ENCODE data around the gene CPLANE2. TPM values are rescaled to one million over a fixed set of nuclear protein-coding genes. Genes with fewer than 3 reads are reported as not detected.
"Not testable (repeated sequence)": the region's sequence is repeated elsewhere in the genome, so short reads cannot be mapped to it uniquely, and the experiment has no call there.

The CPLANE2 gene
- polyA plus RNA-seq, 12 donors, result 1.0 to 4.4 (median 2.1) TPM; not detected in 2

DNA sequence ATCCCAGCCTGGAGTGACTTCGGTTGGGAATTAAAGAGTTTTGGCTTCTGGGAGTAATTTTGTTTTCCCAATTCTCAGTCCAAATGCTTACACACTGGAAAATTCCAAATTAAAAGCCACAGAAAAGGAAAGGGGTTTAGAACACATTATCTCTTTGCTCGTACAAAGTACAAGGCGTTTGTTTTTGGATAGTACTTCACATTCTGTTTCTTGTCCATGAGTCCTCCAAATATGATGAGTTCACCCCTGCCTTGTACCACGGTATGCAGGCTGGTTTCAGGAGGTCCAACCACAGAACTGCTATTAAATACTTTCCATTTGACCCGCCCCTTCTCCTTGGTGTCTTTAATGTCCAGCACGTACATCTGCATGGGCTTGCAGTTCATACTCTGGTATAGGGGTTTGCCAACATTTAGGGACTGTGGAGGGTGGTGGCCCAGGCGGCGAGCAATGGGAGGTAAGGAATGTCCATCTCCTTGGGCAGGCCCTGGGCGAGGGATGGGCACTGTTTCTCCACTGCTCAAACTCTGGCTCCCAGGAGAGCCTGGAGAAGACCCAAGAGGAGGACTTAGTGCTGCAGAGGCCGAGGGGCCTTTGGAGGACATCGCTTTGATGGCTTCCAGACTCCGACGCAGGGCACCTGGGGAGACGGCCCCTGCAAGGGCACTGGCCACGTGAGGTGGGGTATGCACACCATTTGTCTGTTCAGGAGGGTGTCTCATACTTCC lies 13.7 kb upstream of the CPLANE2 start:
- DNase-seq, result no peak

DNA sequence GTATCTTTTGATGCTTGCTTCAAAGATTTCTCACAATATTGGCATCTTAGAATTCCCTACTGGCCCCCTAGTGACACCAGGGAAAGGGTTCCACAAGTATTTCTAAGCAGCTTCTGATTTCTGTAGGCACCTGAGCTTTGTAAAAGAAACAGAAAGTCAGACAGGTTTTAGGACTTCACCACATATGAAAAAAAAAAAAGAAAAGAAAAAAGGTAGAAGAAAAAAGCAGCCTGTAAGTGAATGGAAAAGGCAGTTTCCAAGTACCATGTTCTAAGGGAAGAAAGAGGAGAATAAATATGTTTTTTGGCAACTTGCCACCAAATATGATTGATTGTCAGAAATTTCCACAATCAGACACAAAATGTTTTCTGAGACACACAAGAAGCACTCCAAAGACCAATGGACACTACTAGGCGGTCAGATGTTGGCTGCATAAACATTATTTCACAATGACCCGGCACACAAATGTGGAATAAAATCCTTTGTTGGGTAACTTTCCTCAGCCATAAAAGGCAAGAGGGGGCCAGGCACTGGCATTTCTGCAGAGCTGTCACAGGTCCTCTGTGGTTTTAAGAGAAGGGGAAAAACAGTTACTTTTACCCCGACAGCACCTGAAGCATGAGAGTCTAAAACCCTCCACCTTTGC lies 12.7 kb upstream of the CPLANE2 start:
- peak; percentile 35 for DNase-seq

DNA sequence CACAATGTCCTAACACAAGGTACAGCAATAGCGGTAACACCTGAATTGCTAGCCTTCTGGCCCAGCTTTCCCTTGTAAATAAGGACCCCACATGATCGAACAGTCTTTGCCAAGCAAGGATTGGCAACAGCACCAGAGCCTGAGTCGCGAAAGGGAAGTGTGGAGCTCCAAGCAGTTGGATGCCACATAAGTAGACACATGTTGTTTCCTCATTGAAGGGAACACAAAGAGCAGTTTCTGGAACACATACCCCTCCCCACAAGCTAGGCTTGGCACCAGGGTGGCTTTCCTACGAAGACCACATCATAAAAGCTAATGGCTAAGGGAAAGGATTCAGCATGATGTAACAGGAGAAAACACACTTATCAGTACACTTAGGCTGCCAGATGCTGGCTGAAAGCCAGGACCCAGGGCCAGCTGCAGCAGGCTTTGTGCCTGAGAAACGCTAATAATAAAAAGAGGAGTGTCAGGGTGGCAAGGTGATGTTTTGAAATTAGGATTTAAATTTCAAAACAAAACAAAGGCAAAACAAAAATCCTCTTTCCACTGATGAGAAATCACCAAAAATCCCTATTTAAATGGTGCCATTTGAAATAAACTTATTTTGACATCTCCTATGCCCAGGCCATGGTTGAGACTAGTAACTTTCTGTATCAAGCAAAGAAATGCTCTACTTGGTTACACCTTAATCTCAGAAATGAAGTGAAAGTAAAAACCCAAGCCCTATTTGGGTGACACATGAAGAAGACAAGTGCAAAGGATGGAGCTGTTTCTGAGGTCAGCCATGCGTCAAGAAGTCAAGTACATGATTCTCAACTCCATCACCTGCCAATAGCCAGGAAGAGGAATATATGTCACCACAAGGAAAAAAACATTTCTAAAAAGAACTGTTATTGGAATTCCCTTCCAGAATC lies 11.9 kb upstream of the CPLANE2 start:
- DNase-seq, result peak; percentile 49

DNA sequence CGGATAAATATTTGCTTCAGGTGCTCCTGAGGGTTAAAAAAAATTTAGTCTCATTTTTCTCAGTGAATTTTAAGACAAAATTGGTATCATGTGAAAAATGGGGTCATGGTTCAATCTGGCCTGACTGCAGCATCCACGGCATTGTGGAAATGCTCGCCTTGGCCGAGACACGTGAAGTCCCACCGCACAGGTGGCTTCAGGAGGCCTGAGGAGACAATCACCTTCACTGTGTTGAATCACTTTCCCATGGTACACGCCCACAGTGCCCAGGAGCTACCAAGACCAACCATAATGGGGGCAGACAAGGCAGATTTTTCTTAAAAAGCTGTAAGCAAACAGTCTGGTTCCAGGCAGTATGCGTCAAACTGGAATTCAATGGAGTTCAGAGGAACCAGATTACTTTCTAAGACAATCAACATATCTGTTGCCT lies 11.0 kb upstream of the CPLANE2 start:
- DNase-seq, result no peak

DNA sequence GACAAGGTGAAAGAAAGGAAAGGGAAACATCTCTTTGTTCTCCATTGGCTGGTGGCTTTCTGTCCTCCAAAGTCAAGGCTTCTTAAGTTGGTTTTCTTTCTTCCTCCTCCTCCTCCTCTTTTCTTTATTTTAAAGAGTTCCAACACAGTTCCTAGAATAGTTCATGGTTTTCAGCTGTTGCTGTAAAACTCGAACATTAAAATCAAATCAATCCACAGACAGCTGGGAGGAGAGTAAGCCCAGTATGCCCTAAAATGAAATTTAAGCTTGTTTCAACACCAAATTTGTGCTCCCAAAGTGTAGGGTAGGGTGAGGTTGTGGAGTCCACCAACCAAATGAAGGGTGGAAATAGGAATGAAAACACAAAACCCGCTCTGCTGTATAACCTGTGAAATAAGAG lies 10.5 kb upstream of the CPLANE2 start:
- DNase-seq, result no peak

DNA sequence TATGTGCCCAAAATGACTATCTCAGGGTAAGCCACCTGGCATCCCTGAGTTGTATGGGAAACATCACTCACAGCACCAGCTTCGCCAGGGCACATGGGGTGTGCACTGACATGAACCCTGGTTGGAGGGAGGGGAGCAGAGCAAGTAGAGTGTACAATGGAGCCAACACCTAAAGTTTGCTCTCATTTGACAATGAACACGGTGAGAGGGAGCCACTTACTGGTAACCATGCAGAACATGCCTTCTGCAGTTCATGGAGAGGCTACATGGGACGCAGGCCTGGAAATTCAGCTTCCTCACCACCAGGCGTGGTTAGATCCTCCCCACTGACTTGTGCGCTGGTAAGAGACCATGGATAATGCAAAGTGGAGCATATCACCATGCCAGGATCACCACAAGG lies 10.0 kb upstream of the CPLANE2 start:
- no peak for DNase-seq

DNA sequence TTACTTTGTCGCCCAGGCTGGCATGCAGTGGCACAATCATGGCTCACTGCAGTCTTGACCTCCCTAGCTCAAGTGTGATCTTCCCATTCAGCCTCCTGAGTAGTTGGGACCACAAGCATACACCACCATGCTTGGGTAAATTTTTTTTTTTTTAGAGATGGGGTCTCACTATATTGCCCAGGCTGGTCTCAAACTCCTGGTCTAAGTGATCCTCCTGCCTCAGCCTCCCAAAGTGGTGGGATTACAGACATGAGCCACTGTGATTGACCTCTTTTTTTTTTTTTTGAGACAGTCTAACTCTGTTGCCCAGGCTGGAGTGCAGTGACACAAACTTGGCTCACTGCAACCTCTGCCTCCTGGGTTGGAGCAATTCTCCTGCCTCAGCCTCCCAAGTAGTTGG lies 9.3 kb upstream of the CPLANE2 start:
- not testable (repeated sequence) for DNase-seq

DNA sequence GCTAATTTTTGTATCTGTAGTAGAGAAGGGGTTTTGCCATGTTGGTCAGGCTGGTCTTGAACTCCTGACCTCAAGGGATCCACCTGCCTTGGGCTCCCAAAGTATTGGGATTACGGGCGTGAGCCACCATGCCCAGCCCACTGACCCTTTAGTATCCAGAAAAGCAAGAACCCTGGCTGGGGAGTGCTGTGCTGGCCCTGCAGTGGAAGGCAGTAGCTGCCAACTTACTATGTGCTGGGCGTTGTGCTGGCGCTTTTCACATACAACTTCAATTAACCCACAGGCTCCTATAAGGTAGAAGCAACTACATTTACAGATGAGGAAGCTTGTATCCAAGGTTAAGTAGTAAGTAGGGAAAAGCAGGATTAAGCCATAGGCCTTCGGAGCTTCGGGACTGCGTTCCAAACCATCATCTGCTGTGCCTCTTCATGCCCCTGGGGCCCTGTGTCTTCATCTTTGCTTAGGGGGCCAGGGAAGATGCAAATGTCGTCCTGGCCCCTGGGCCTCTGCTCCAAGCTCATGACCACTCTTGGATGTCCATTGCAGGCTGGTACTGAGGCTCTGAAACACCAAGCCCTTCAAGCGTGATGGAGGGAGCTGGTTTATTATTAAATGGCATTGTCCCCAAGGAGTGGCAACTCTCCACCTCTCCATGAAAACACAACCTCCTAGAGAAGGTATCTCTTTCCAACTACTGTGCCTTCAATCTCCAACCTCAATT lies 8.7 kb upstream of the CPLANE2 start:
- DNase-seq, result no peak

DNA sequence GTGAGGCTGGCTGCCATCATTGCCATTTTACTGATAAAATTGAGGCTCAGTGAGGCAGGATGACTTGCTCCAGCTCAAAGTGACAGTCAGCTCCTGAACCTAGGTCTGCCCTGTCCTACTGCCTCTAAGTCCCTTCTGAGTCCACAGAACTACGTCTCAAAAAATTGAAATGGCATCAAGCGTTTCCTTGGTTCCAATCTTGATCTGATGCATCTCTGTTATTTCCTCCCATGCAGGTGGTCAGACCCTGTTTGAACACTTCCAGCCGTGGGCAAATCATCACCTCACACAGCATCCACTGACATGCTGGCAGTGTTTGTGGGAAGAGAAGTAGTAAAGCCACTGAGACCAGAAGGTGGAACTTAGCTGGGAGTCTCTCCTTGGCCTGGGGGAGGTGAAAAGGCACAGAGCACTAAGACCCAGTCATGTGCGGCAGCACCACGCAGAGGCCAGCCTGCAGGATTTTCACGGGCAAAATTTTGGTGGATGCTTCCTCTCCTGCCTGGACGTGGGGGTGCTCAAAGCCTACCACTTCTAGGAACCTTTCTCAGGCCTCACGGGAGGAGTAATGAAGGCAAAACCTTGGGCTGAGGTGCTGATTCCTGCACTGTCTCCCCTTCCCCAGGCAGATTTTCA lies 7.8 kb upstream of the CPLANE2 start:
- DNase-seq, result no peak

DNA sequence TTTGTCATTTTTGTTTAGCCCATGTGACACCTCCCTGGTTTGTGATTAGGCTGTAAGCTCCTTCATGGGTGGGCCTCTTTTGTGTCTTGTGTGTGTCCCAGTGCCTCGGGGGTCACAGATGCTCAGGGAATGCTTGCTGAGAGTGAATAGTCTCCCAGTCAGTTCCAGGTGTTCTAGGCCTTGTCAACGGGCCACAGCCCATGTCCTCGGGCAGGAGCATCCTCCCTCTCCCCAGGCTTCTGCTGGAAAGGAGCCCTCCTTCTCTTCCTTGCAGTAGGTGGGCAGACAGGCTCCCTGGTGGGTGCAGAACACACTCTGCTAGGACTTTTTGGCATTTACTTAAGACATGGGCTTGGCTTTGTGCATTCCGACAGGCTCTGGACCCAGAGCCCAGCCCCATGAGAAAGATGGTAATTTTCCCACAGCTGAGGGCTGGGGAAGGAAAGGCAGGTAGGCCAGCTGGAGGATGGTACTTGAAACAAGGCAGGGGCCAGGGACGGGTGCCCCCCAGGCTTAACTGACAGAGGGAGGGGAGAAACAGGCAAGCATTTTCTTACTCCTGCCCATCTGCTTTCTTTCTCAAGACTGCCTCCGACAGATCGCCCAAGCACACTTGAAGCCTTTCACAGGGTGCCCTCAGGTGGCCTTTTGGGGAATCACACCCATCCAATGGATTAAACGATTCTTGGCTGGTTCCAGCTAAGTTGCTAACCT lies 7.1 kb upstream of the CPLANE2 start:
- DNase-seq, result peak; percentile 77

DNA sequence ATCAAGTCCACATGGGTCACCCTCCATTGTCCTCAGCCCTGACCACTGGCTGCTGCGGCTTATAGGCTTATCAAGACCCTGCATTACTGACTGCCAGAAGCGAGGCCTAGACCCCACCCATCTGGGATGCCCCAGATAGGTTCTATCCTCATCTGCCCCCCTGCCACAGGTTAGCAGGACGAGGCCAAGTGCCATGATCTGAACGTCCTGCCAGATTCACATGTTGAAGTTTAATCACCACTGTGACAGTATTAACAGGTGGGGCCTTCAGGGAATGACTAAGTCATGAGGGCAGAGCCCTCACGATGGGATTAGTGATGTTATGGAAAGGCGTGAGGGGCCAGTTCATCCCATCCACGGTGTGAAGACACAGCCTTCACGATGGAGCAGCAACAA lies 6.2 kb upstream of the CPLANE2 start:
- no peak for DNase-seq

DNA sequence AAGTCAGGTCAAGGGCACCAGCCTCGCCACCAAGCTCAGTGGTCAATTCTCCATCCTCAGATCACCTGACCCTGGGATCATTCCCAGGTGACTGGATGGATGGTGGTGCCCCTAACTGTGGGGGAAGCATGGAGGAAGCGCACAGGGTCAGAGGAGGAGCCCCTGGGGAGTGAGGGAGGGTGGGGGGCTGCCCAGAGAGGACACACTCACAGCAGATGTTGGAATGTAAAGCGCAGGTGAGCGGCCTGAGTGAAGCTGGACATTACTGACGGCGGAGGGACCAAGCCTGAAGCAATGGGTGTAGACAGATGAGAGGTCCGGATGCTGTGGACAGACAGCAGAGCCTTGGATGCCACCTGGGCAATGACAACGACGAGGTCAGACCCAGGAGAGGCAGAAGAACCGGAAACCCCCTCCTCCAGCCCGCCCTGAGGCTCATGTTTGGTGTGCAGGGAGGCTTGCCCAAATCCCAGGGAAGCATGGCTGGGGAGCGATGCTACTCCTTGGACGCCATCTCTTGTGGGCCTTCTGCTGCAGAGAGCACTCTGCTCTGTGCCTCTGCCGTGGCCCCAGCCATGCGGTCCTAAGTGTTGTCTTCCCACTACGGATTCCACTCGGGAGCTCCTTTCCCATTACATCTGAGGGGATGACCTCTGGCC lies 5.7 kb upstream of the CPLANE2 start:
- no peak for DNase-seq

DNA sequence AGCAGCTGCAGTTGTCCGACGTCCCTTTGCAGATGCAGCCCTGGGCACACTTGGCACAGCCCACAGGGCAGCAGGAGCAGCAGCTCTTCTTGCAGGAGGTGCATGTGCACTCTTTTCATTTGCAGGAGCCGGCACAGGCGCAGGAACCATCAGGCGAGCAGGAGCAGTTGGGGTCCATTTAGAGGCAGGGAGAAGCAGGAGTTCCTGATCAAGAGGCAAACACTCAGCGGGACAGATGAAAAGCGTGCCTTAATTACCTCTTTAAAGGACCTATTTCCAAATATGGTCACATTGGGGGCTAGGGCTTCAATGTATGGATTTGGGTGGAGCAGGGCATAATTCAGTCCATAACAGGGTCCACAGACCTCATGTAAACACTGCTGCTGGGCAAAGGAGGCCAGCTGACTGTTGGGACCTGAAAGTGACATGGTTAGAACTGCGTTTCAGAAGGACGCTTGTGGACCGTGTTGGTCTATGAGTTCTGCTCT lies 4.3 kb upstream of the CPLANE2 start:
- DNase-seq, result no peak

DNA sequence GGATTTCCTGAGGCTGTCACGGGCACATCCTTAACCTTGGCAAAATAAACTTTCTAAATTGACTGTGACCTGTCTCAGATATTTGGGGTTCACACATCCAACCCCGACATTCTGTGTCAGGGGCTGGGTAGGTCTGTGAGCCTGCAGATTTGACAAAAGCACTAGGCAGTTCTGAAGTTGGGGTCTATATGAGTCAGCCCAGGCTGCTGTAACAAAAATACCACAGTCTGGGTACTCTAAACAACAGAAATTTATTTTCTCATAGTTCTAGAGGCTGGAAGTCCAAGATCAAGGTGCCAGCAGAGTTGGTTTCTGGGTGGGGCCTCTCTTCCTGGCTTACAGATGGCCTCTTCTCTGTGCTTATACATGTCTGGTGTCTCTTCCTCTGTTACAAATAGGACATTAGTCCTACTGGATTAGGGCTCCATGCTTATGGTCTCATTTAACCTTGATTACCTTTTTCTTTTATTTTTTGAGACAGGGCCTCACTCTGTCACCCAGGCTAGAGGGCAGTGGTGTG lies 3.0 kb upstream of the CPLANE2 start:
- DNase-seq, result no peak

DNA sequence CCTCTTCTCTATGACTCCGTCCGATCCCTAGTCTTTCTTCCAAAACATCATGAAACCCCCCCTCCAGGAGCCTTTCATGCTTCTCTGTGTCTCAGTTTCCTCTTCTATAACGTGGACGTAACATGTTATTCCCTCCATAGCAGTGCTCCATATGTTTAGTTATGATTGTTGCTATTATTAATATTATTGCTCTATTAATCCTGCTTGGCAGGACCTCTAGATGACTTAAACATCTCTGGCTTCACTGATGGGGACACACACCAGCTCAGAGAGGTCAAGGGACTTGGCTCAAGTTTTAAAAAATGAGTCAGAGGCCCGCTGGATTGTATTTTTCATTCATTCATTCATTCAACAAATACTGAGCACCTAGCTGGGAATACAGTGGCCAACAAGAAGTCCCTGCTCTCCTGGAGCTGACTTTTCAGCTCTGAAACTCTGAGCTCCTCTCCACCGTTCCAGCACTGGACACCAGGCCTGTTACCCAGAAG lies 404 bp upstream of the CPLANE2 start:
- no peak for DNase-seq

DNA sequence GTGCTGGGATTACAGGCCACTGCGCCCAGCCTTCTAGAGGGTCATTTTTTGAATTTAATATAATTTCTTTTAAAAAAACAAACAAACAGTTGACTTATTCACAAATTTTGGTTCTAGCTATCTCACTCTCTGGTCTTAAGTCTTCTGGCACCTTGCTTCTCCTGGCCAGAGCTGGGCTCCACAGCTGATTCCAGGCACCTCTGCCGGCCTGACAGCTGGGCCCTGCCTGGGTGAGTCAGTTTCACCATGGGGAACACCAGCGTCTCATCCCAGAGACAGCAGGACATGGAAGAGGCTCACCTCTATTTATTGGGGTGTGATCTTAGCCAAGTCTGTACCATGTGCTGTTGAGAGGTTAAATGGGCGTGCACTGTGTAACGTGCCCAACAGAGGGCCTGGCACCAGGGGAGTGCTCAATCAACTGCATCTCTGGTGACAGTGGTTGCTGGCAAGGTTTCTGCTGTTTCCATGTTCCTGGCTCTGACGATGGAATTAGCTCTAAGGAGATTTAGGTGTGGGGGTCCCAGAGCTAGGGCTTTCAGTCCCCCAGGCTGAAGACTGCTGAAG lies 956 bp downstream of the CPLANE2 start:
- no peak for DNase-seq

DNA sequence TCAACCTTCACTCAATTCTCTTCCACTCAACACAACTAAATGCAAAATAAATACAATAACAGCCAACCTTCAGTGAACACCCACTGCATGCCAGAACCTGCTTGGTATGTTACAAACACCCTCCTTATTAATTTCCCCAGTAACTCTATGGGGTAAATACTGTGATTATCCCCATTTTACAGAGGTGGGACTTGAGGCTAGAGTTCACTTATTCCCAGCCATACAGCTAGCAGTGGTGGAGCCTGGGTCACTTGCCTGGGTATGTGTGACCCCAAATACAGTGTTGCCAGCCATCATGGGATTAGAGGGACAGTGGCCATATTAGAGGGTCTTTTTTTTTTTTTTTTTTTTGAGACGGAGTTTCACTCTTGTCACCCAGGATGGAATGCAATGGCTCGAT lies 1.6 kb downstream of the CPLANE2 start:
- DNase-seq, result no peak

DNA sequence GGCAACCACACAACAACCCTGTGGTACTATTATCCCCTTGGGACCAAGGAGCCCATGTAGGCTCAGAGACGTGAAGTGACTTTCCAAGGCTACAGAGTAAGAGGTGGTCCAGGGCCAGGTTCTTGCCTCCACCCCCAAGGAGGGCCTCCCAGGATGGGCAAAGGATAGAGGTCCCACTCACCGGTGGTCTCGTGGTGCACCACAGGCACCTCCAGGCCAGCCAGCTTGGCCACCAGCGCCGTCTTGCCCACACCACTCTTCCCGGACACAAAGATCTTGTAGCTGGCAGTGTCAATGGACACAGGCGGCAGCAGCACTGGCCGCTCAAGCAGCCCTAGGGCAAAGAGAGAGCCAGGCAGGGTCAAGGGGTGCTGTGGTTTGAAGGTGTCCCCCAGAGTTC lies 3.6 kb downstream of the CPLANE2 start:
- DNase-seq, result no peak

DNA sequence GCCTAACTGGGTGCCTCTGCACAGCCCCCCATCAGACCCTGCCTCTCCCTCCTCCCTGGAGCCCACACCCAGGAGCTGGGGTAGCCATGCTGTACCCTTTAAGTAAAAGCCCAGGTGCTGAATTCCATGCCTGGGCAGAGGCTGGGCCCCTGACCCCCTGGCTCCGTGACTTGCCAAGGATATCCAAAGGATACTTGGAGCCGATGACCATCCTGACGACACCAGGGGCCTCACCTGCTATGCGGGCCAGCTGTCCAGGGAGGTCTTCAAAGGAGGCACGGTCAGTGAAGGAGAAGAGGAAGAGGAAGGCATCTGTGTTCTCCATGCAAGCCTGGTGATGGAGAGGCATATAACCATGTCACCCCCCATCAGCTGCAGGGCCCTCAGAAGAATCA lies 4.7 kb downstream of the CPLANE2 start:
- no peak for DNase-seq

All from muscle of arm (tissue), 12 donors.